Activated CD8-positive, alpha-beta memory T cell treated with anti-CD3 and anti-CD28 coated beads, Interleukin-2, amount 50 U/mL, for 48 hours (primary cell): ENCODE measurements around the gene PTPRD.
"Not testable (repeated sequence)": the region's sequence is repeated elsewhere in the genome, so short reads cannot be mapped to it uniquely, and the experiment has no call there.

Experiments
- DNase-seq: peaks from one replicate; pipeline ENCODE4 v3.0.0-alpha.2; 2020

Gene PTPRD

GRCh38 chr9:8943392-8943791 lies 1669.4 kb downstream of the PTPRD start:
- no peak for DNase-seq

GRCh38 chr9:8940650-8941049 lies 1672.2 kb downstream of the PTPRD start:
- DNase-seq: no peak

DNA sequence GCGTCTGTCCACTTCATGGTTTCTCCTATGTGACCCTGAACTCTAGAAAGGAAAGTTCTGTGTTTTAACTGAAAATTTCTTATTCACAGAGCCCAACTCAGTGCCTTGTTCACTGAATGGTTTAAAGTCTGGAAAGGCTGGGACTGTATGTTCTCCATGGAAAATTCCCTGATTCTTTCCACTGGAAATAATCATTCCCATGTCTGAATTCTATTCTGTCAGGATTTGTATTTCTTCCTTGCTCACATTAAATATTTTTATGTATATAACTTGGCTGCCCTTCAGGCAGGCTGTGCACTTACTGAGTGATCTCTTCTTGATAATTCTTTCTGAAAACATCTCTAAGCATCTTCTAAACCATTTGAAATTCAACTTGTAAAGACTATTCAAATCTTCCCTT lies 1686.3 kb downstream of the PTPRD start:
- no peak for DNase-seq

DNA sequence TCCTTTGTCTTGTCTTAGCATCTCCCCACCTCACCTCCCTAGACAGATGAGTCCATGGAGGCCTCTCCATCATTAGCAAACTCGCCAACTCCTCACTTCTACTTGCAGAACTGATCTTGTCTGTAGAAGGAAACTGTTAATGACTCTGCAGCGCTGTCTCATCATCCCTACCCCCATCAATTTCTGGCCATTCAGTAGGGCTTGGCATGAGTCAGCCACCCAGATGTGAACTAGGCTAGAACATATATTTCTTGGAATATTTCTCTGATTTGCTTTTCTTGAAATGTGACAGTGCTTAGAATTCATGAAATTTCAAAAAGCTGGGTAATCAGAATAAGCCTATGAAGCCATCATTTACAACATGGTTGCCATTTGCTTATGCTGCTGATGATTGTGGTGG lies 1688.2 kb downstream of the PTPRD start:
- no peak for DNase-seq

- not testable (repeated sequence) for DNase-seq
Observed at GRCh38 chr9:8920478-8921183, 1692.2 kb downstream of the PTPRD start.

- no peak for DNase-seq
Observed at GRCh38 chr9:8917956-8918739, 1694.7 kb downstream of the PTPRD start.

DNA sequence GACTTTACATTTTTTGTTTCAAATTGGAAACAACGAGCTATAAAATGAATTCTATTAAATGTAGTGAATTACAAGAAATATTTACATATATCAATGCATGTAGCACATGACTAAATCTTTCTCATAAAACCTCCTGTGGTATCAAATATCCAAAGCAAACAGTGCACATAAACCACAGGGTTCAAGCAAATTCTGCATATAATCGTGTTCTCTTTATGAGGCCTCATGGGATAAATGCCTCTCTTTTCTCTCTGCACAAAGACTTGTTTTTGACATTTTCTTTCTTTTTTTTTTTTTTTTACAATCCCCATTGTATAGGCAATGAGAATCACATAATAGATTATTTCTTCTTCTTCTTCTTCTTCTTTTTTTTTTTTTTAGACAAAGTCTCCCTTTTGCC lies 1696.0 kb downstream of the PTPRD start:
- no peak for DNase-seq

GRCh38 chr9:8907868-8908267 lies 1704.9 kb downstream of the PTPRD start:
- DNase-seq: no peak

DNA sequence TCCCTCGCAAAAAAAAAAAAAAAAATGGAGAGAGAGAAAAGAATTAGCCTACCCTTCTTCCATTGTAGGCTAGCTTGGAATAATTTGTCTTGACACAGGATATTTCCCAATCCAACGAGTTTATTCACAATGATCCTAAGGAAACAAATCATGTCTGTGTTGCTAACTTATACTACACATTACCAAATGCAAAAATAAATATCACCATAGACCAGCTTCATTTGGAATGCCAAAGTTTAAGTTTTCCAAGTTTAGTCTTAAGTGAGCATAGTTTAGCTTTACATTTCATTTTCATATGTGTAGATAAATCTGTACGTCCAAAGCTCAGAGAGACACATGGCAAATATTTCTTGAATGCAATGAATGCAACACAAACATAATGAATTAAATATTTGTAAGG lies 1707.1 kb downstream of the PTPRD start:
- DNase-seq: no peak

DNA sequence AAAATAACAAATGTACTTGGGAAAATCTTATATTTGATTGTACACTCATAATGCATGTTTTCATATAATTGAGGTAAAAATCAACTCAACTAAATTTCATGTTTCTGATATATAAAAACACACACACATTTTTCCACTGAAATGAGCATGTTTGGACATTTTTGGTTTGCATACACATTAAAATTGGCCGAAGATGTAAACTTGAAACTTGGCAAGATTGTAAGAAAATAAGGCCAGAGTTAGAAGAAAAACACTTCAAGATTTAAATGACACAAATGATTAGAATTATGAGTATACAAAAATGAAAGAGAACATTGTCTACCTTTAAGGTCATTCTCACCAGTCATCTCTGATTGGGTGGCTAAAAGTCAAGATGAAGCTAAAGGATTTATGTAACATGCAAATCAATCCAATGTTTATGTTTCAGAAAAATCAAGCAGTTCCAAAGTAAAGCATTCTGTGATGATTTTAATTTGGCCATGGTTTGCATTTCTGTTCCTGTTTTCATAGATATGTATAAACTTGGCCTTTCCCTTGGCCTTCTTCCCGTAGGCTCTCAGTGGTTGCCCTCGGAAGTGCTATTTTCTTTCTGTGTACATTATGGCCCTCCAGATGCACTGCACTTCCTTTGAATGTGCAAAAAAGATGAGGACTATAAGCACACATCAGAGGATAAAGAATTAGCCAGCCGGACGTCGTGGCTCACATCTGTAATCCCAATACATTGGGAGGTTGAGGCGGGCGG lies 1707.9 kb downstream of the PTPRD start:
- DNase-seq: no peak

DNA sequence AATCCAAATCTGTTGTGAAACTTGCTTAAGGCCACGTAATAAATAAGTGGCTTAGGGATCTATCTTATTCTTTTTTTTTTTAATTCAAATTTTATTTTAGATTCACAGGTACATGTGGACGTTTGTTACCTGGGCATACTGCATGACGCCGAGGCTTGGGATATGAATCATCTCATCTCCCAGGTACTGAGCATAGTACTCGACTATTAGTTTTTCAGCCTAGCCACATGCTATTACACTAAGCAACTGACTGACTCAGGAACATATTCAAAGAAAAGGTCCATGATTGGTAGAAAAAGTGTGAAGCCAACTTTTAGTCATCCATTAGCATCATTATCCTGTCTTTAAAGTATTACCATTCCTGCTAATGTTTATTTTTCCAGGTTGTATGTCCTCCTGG lies 1709.7 kb downstream of the PTPRD start:
- DNase-seq: no peak

GRCh38 chr9:8901146-8901545 lies 1711.7 kb downstream of the PTPRD start:
- no peak for DNase-seq

GRCh38 chr9:8899511-8899910 lies 1713.3 kb downstream of the PTPRD start:
- DNase-seq: no peak

GRCh38 chr9:8895861-8896224 lies 1717.0 kb downstream of the PTPRD start:
- no peak for DNase-seq

DNA sequence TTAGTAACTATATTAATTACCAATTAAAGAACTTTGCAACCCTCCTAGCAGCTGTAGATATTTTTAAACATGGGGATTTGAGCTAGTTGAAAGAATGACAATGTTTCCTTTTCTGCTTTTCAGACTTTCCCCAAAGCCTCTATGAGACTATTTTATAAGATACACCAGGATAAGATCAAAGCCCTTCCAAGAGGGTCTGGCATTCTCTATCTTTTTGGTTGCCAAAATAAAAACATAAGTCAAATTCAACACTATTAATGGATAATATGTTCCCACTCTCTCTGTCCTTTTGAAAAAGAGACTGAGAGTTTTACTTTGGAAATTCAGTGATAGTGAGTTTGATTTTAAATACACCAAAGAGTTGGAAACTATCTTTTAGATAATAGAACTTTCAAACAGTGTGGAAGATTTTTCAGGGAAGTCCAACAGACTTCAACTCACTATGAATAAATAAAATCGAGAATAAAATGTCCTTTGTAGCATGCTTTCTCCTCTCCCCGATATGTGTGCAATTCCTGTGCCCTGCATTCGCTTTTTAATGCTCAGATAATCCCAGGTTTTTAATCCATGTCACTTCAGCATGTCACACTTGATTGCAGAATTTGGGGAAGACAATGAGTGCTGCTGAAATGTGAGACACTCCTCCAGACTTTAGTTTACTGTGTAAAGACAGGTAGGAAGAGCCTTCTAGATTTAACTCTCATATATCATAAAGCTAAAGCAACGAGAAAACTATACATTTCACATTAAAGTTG lies 1717.5 kb downstream of the PTPRD start:
- no peak for DNase-seq

- DNase-seq: no peak
Observed at GRCh38 chr9:8890695-8891094, 1722.1 kb downstream of the PTPRD start.

- no peak for DNase-seq
Observed at GRCh38 chr9:8889100-8889499, 1723.7 kb downstream of the PTPRD start.

- DNase-seq: no peak
Observed at GRCh38 chr9:8888591-8888990, 1724.2 kb downstream of the PTPRD start.

DNA sequence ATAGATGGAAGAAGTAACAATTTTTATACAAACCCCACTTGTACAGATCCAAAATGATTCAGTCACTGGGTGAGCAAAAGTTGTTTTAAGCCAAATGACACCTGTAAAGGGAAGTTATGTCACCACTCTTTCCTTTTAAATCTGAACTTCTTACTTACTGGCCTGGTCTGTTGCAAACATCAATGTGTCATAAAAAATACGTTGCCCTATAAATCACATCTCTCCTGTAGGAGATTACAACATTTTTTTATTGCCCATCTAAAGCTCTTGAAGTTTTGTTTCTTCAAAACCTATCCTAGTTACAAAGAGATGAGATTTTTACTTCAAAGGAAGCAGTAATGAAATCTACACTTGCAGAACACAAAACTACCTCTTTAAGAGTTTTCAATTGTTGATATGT lies 1725.4 kb downstream of the PTPRD start:
- DNase-seq: no peak

DNA sequence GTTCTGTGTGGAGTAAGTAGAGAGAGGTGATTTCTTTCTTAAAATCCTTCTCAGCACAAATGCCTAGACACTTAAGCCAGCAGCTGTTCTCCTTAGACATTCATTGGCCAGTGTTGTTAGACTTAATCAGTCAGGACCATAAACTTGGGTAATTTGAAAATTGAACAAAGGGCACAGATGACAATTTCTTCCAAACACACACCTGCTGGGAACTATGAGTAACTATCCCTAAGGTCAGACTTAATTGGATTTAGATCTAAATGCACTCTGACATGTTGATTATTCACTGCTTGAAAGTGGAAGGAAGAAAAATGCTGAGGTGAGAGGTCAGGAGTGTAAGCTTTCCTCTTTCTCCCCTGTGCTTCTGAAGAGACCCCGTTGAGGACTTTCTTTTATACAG lies 1729.5 kb downstream of the PTPRD start:
- DNase-seq: no peak

GRCh38 chr9:8880060-8880459 lies 1732.7 kb downstream of the PTPRD start:
- no peak for DNase-seq

DNA sequence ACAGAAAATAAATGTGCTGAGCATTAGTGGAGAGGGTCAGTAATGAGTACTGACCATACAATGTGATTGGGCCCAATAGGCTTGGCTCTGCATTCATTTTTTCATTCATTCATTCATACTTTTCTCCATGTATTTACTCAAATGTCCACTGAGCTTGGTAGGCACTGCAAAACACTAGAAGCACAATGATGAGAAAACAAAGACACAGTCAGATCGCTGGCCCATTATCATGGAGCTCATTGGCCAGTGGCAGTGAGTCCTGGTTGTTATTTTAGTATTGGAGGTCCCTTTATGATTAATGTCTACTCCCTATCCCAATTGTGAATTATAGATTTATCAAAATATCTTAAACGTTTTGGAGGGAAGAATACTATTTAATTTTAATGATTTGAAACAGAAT lies 1733.5 kb downstream of the PTPRD start:
- no peak for DNase-seq
